ENCODE data around the gene TIAM2.

Gene TIAM2

DNA sequence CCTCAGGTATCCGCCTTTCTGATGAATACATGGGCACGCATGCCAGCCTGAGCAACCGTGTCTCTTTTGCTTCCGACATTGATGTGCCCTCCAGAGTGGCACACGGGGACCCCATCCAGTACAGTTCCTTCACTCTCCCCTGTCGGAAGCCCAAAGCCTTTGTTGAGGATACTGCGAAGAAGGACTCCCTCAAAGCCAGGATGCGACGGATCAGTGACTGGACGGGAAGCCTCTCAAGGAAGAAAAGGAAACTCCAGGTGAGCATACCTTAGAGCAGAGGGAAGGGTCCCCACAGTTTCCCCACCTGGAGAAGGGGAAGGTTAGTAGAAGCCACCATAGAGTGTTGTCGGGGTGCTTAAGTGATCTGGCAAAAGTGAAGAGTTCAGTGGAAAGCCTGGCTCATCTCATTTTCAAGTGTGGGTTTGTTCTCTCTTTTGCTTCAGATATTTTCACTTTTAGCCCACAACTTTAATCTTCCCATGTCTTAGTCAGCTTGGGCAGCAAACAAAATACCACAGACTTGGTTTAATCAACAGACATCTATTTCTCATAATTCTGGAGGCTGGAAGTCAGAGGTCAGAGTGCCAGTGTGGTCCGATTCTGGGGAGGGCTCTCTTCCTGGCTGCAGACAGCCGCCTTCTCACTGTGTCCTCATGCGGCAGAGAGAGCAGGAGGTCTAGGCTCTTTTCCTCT lies 135.2 kb downstream of the TIAM2 start:
- no peak for DNase-seq (ENCODE audit: low spot score)

DNA sequence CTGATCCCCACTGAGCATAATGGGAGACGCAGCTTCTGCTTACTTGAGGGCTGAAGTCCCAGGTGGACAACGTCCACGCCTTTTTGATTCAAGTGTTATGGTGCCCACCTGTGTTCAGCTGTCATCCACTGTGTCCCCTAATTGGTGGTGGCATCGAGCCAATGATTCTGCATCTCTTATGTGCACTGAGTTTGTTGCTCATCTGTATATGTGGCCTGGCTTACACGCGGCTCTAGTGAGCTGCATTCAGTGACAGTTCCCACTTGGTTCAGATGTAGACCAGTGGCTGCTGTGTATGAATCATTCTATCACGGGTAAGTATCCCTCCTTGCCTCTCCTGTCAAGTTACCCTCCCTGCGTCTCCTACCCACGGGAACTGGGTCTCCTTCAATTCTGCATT lies 137.5 kb downstream of the TIAM2 start:
- no peak for DNase-seq (ENCODE audit: low spot score)

DNA sequence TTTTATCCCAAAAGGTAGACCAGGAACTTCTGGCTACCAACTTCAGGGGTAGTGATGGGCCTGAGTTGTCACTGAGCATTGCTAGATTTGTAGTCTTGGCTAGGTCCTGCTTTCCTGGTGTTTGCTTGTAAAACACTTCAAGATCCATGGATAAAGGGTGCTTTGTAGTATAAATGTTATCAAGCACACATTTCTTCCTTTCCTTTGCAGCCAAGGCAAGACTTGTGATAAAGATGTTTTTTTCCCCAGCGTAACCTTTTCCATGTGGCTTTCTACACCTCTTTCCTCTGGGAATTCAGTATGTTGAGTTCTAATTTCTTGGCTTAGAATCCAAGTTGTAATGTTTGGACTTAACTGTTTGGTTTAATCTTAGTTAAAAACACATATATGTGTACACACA lies 145.9 kb downstream of the TIAM2 start:
- DNase-seq (ENCODE audit: low spot score) = no peak

DNA sequence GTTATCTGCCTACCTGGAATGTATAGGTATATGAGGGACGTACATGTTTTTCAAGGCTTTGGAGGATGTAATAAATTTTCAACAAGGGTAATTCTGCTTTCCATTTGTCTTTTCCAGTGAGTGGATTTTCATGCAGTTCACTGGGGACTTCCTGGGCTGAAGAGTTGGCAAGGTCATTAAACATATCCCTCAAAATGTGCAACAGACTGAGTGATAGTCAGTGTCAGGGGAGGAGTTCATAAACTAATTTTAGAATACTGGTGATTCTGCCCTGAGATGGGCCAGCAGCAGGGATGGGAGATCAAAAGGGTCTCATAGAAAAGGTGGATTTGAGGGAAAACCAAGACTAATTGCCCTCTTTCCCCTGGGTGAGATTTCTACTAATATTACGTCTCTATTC lies 146.4 kb downstream of the TIAM2 start:
- no peak for DNase-seq (ENCODE audit: low spot score)

- no peak for DNase-seq (ENCODE audit: low spot score)
These were observed 147.3 kb downstream of the TIAM2 start for GRCh38 chr6:155142168-155143028.

GRCh38 chr6:155143029-155143577 lies 148.0 kb downstream of the TIAM2 start:
- no peak for DNase-seq (ENCODE audit: low spot score)

DNA sequence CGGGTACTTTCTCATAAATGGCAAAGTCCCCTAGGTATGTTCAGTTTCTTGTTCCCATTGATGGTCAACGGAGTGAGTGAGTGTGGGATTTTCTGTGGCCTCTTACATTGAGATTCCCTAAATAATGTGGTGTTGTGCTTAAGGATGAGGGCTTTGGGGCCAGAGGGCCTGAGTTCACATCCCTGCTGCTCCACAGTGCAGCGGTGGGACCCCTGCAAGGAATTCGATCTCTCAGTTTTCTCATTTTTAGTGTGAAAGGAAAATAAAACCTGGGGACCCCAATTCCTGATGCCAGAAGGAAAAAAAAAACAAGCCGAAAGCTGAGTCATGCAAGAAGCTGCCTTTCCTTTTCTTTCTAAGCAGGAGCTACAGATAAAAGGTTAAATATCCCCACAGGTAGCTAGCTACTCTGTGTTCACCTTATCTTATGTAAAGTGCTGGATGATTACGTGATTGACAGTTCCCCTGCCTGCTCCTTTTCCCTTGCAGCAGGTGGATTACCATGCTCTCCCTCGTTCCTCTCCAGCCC lies 148.5 kb downstream of the TIAM2 start:
- no peak for DNase-seq (ENCODE audit: low spot score)

DNA sequence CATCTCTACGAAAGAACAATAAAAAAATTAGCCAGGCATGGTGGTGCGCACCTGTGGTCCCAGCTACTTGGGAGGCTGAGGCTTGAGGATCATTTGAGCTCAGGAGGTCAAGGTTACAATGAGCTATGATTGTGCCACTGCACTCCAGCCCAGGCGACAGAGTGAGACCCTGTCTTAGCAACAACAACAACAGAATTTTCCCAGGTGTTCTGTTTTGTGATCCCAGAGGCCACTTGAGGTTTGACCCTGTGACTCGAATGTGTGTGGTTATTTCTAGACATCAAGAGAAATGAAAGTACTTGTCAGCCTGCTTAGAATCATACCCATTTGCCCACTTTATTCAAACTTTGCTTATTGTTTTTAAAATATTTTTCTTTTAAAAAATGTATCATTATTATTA lies 151.1 kb downstream of the TIAM2 start:
- no peak for DNase-seq (ENCODE audit: low spot score)

DNA sequence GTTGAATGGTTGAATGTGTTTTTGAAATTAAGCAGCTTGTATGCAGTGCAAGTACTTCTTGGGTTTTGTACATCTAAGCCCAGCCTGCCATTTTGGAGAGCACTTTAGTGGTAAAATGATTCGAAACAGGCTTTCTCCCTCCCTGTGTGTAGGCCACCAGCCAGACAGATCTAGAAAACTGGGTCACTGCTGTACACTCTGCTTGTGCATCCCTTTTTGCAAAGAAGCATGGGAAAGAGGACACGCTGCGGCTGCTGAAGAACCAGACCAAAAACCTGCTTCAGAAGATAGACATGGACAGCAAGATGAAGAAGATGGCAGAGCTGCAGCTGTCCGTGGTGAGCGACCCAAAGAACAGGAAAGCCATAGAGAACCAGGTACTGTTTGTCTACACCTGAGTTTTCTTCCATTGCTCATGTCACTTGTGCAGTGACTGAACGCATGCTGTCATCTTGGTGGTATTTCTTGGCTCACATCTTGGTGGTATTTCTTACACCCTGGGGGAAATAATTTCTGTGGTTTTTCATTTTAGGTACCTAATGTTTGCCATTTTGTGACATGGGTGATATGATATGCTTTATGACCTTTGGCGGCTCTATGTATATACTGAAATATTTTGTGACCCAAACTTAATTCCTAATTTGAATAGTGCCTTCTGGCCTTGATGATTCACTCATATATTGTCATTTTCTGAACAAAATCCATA lies 153.0 kb downstream of the TIAM2 start:
- no peak for DNase-seq (ENCODE audit: low spot score)

DNA sequence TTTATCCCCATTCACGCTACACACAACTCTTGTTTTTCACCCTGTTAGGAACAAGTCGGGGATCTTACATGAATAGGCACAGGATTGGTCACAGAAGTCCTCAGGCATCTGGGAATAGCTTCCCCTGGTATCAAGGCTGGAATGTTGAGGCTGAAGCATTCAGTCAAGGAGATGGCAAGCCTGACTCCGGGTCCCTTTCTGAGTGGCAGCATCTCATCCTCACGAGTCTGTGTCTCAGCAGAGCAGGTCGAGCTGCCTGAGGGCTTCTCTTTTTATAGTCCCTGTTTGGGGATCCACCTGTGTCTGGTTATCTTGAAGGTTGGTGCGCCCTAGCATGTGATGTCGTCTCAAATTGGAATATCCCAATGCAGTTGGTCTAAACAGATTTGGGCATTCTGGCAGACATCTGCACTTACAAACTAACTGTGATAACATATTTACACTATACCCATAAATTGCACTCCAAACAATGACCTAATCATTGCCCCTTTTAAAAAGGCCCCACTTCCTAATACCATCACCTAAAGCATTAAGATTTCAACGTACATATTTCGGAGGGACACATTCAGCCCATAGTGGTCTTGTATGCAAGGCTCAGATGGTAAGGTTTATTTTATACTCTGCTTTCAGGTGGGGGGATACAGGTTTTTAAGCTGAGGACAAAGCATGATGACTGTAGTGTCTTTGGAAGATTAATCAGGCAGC lies 156.0 kb downstream of the TIAM2 start:
- DNase-seq (ENCODE audit: low spot score) = no peak

DNA sequence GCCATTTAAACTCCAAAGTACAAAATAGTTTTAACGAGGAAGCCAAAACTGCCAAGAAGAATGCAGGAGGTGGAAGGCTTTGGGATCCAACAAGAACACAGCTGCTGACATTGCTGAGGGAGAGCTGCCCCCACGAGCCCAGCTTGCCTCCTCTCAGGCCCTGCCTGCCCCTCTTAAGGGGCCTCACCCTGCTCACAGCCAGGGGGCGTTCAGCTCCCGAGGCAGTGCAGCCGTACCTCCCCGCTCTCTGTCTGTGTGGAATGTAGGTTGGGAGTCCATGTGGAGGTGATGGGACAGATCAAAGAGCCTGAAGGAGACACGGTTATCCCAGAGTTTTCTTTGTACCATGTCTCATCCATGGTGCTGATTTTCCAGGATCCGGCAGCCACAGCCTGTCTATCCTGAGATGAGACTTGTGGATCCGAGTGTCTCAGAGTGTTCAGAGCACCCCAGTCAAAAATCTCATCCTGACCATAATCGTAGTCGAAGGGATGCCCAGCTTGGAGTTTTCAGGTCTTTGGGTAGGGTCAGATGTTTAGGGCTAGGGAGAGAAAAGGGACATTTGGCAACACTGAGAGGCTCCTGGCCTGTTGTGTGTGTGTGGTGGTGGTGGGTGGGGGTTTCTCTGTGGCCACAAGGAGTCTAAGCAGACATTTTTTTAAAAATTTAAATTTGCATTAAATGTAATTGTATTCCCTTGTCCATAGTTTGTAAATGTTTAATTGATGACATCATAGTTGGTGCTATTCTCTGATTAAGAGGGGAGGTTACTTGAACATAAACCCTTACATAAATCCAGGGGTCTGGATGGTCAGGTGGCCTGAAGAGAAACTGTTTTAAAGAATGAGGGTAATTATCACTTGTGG lies 157.3 kb downstream of the TIAM2 start:
- no peak for DNase-seq (ENCODE audit: low spot score)

- DNase-seq (ENCODE audit: low spot score) = peak; percentile 61
These were observed 159.2 kb downstream of the TIAM2 start for GRCh38 chr6:155154158-155154830.

DNA sequence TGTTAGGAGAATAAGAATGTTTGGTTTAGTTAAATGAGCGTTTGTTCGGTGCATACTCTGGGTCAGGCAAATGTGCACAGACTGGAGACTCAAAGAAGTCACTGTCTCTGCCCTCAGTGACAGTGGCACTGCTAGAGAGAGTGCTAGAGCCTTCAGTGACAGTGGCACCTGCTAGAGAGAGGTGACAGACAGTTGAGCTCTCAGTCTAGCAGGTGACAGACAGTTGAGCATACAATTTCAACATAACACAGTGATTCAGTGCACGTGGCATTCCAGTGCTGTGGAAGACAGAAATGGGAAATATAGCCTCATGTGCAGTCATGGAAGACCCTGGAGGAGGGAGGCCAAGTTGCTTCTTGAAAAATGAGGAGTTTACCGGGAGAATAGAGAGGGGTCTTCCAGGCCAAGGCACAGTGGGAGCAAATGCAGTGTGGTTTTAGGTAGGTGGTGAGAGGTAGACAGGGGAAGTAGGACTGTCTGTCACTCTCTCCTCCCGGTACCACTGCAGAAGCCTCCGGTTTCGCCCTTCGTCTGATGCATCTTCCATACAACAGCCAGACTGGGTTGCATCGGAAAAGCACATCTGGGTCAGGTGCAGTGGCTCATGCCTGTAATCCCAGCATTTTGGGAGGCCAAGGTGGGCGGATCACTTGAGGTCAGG lies 160.8 kb downstream of the TIAM2 start:
- DNase-seq (ENCODE audit: low spot score) = no peak

- no peak for DNase-seq (ENCODE audit: low spot score)
These were observed 162.0 kb downstream of the TIAM2 start for GRCh38 chr6:155157101-155157500.

DNA sequence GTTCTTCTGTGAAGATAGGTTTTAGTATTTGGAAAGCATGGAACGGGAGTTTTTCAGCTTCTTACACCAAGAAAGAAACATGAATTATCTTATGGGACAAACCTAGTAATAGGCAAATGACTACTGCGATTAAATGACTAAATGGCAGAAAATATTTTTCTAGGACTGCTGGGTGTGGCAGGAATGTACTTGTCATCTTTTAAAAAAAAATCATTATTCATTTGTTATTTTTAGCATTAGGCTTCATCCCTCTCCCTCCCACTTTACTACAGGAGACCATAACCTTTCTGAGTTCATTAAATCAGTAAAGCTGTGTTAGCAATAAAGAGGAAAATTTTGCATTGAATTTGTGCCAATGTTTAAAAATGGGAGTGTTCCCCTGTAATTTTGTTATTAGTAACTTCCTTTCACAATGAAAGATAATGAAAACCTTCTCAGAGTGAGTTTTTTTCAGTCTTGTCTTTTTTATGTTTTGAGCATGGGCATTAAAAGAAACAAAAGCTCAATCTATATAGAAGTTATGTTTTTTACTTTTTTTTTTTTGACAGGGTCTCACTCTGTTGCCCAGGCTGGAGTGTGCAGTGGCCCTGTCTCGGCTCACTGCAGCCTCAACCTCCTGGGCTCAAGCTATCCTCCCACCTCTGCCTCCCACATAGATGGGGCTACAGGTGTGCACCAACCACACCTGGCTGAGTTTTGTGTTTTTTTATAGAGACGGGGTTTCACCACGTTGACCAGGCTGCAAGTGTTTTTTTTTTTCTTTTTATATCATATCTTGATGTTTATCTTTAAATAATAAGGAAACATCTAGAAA lies 163.1 kb downstream of the TIAM2 start:
- no peak for DNase-seq (ENCODE audit: low spot score)

- no peak for DNase-seq (ENCODE audit: low spot score)
These were observed 167.6 kb downstream of the TIAM2 start for GRCh38 chr6:155162682-155163081.

DNA sequence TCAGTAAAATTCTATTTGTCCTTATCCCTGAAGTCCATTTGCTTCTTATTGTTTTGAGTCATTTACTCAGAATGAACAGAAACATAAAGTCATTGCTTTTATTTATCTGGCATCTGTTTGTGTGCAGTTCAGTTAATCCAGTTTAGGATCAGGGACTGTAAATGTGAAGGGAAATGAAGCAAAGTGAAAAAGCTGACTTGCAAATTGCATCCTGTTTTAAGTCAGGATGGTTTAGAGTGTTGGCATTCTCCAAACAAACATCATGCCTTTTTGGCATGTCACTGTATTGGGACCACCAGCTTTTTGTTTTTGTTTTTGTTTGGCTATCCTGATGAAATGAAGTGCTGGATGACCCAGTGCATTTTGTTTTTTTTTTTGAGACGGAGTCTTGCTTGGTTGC lies 168.5 kb downstream of the TIAM2 start:
- DNase-seq (ENCODE audit: low spot score) = no peak

GRCh38 chr6:155165029-155165710 lies 170.1 kb downstream of the TIAM2 start:
- no peak for DNase-seq (ENCODE audit: low spot score)

Measured in RKO (cell line).